Keratinocyte (primary cell): ENCODE results near the gene TRAPPC3L.

Experiments used
- EZH2 ChIP-seq: IDR thresholded peaks from one replicate; pipeline ENCODE4 v1.6.1; 2012; ENCODE audit warnings: inconsistent platforms, mild to moderate bottlenecking, low read length, moderate library complexity
- TF ChIP-seq, protein P1 (sequence below), 3 experiments: IDR thresholded peaks in 1 of 3; conservative IDR thresholded peaks in 1 of 3; optimal IDR thresholded peaks in 1 of 3; 2 replicates in 2 of 3; 3 replicates in 1 of 3; pipeline versions ENCODE3 to v1.5.1; 2011; ENCODE audit warnings: low read length in 3 of 3, mild to moderate bottlenecking in 3 of 3, moderate library complexity in 2 of 3, control low read depth in 1 of 3, inconsistent platforms in 1 of 3; ENCODE audit not compliant: insufficient read depth in 2 of 3; ENCODE audit errors: extremely low read depth in 1 of 3

- TF ChIP-seq, protein P1, sequence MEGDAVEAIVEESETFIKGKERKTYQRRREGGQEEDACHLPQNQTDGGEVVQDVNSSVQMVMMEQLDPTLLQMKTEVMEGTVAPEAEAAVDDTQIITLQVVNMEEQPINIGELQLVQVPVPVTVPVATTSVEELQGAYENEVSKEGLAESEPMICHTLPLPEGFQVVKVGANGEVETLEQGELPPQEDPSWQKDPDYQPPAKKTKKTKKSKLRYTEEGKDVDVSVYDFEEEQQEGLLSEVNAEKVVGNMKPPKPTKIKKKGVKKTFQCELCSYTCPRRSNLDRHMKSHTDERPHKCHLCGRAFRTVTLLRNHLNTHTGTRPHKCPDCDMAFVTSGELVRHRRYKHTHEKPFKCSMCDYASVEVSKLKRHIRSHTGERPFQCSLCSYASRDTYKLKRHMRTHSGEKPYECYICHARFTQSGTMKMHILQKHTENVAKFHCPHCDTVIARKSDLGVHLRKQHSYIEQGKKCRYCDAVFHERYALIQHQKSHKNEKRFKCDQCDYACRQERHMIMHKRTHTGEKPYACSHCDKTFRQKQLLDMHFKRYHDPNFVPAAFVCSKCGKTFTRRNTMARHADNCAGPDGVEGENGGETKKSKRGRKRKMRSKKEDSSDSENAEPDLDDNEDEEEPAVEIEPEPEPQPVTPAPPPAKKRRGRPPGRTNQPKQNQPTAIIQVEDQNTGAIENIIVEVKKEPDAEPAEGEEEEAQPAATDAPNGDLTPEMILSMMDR (optimal IDR thresholded peaks at IDR 0.05 in 1 of 3, IDR thresholded peaks at IDR 0.05 in 1 of 3, conservative IDR thresholded peaks at IDR 0.05 in 1 of 3; ENCODE audit: extremely low read depth in 1 of 3, insufficient read depth in 2 of 3, low read length in 3 of 3), result no peak
- TF ChIP-seq EZH2, result no peak
Observed at GRCh38 chr6:116467514-116467913, 78.0 kb downstream of the TRAPPC3L start.
